Inflammatory macrophage (primary cell): ENCODE measurements around the gene THSD7B.

Experiments used
- DNase-seq, 2 donors: peaks; one replicate each; pipeline ENCODE4 v3.0.0-alpha.2; 2020 to 2022

Gene THSD7B

GRCh38 chr2:137208431-137208891 is 443.1 kb downstream of the THSD7B start:
- DNase-seq = peak; percentile 32 to 56

DNA sequence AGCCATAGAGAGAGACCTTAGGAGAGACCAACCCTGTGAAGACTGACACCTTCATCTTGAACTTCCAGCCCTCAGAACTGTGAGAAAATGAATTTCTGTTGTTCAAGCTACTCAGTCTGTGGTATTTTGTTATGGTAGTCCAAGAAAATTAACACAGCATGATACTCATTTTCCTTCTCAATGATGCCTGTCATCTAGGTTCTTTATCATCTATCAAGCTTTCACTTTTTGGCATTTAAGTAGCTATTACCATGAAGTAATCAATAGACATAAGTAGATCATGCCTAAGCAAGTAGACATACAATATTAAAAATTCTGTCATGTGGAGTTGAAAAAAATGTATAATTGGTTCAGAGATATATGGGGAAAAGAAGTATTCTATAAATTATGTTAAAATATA is 444.7 kb downstream of the THSD7B start:
- no peak for DNase-seq

GRCh38 chr2:137211761-137212160 is 446.4 kb downstream of the THSD7B start:
- no peak for DNase-seq

DNA sequence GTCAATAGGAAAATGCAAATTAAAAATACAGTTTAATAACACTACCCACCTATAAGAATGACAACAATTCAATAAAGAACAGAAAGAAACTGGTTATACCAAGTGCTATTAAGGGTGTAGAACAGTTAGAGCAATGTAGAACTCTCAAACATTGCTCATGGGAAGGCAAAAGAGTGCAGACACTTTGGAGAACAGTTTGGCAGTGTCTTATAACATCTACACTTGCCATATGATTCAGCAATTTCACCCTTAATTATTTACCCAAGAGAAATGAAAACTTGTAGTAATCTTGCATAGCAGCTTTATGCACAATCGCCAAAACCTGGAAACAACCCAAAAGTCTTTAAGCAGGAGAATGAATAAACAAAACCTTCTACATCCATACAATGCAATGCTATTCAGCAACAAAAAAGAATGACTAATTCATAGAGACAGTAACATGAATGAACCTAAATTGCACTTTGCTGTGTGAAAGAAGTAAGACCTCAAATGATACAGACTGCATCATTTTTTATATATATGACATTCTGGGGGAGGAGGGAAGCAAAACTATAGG is 455.2 kb downstream of the THSD7B start:
- DNase-seq = no peak

DNA sequence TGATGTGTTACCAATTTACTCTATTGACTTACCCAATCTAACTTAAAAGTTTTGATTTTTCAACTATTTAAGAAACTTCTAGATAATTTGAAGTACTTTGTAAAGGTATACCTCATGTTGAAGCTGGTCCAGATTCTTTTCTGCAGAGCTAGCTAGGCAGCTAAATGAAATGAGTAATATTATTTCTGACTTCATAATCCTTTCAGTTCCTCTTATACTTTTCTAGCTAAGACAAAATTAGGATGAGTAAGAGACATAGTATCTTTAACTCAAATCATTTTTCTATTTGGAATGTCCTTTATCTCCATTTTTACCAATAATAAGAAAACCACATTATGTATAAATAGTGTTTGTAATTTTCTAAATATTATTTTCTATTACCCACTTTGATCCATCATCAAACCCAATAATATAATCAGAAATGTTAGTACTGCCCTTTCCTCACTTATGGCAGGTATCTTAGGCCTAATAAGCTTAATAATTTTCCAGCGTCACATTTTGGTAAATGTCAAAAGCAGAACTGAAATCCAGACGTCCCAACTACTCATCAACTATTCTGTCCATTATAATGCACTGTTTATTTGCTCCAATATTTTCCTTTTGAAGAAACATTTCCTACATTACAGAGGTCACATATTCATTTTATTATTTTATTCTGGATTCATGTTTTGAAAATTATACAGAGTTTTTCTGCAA is 456.6 kb downstream of the THSD7B start:
- no peak for DNase-seq

DNA sequence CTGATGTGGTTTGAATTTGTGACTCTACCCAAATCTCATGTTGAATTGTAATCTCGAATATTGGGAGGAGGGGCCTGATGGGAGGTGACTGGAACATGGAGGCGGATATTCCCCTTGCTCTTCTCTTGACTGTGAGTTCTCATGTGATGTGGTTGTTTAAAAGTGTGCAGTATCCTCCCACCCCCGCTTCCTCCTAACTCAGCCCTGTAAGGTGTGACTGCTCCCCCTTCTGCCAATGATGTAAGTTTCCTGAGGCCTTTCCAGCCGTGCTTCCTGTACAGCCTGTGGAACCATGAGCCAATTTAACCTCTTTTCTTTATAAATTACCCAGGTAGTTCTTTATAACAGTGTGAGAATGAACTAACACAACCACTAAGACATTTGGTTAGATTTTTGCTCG is 458.4 kb downstream of the THSD7B start:
- DNase-seq = no peak

GRCh38 chr2:137228566-137228965 is 463.2 kb downstream of the THSD7B start:
- DNase-seq = no peak

DNA sequence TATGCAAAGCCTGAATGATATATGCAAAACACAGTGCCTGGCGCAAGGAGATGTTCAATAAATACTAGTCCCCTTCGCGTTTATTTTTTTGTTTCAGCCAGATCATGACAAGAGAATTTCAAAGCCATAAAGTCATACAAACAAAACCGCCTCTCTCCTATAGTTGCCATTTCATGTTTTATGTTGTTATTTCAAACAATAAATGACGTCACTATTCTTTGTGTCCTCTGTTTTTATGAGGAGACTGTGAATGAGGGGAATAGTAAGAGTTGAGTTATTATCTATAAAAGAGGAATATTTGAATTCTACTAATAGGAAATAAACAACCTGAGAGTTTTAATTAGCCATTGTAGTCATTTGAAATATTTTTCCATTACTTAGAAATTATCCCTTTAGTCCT is 464.5 kb downstream of the THSD7B start:
- no peak for DNase-seq

- DNase-seq = no peak
Measured at GRCh38 chr2:137231628-137232027, 466.3 kb downstream of the THSD7B start.

- no peak for DNase-seq
Measured at GRCh38 chr2:137232076-137232475, 466.7 kb downstream of the THSD7B start.

DNA sequence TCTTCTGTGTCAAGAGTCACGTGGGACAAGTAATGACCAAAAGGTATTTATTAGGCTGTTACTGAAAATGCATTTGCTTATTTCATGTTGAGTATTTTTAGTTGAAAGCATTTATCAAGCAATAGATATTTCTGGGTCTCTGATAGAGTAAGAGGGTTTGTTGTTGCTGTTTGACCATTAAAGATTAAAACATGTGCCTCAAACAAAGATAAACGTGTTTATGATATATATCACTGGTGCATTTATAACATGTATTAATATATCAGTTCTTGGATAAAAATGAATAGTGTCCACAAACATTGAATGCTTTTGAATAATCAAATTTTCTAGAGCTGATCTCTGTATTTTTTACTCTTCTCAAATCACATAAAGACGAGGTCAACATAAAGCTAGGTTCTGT is 467.7 kb downstream of the THSD7B start:
- no peak for DNase-seq

DNA sequence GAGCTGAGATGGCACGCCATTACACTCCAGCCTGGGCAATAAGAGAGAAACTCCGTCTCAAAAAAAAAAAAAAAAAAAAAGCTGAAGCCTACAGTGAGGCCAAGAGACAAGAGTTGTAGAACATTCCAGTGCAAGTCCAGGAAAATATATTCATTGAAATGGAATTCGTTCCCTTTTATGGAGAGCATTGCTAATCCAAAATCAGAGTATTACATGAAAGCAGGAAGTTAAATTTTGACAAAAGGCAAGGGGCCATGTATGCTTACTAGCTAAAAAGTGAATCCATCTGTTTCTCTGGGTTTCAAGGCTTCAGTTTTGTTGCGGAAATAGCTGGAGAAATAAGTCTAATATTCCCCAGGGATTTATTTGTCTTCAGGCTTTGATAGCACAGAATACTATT is 471.7 kb downstream of the THSD7B start:
- no peak for DNase-seq

DNA sequence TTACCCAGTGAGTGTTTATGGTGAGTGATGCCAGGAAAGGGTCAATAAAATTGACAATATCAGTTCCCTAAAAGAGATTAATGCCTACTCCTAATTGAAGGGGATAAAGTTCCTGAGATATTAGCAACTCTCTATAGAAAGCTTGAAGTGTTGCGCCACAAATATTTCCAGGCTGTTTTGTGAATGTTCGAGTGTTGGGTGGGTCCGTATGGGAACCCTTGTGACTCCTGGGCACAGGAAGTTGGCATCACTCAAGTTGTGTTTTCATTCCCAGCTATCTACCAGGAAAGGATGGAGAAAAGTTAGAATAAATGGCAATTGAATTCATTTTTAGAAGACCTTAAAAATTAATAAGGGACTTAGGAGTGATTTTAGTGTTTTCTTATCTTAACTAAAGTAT is 472.7 kb downstream of the THSD7B start:
- DNase-seq = no peak

- no peak for DNase-seq
Measured at GRCh38 chr2:137249463-137250130, 484.3 kb downstream of the THSD7B start.

DNA sequence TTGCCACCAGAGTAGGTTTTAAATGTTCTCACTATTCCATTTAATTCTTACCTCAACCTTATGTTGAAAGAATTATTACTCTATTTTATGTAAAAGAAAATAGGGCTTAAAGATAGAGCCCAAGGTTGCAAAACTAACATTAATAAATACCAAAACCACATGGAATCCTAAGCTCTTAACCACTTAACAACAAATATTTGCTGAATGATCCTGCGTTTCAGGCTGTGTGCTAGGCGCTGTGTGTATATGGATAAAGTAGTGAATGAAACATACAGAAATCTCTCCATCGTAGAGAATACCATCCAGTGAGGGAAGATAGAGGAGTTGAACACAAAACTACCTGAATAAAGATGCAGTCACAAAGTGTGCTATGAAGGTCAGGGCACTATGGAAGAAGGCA is 485.1 kb downstream of the THSD7B start:
- no peak for DNase-seq

DNA sequence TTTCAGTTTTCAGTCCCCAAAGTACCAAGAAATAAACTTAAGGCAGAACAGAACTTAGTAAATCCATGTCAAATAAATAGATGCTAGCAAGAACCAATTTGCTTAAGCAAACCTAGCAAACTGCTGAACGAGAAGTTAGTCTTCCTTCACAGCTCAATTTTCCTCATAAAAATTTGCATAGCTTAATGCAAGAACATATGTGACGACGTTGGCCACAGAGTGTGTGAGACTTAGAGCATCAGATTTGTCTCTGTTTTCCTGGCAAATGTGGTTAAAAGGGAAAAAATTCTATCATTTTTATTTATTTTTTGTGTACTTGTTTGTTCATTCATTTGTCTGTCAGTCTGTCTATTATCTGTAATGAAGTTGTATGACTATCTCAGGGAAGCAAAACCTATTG is 485.7 kb downstream of the THSD7B start:
- DNase-seq = no peak

- DNase-seq = no peak
Measured at GRCh38 chr2:137252934-137253333, 487.6 kb downstream of the THSD7B start.

DNA sequence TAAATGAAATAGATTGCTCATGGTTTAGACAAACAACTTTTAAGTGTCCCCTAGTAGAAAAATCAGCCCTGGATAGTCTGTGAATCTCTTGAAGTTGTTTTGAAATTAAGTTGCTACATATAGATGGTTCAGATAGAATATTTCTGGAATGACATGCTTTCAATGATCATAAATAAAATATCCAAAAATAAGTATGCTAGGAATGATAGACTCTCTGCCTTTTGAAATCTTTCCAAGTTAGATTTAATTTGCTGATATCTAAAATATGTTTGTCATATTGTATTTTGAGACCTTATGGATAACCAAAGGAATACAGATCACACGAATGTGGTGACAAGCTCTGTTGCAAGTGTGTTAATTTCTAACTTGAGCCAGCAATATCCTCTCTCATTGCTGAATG is 488.7 kb downstream of the THSD7B start:
- no peak for DNase-seq

- DNase-seq = no peak
Measured at GRCh38 chr2:137255345-137255744, 490.0 kb downstream of the THSD7B start.

DNA sequence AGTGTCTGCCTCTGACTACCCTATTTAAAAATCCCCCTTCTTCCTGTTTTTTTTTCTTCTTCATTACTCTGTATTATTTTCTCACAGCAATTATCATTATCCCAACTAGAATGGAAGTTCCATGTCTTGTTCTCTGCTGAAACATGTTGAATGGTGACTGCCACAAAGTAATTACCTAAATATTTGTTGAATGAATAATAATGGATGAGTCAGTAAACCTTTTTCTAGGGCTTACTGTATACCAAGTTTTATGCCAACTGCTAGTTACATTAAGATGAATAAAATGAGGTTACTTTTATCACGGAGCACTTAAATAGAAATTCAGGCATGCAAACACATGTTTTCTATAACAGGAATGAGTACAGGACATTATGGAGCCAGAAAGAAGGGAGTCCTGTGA is 490.6 kb downstream of the THSD7B start:
- DNase-seq = no peak

GRCh38 chr2:137261881-137262585 is 496.7 kb downstream of the THSD7B start:
- no peak for DNase-seq

GRCh38 chr2:137262594-137262993 is 497.2 kb downstream of the THSD7B start:
- no peak for DNase-seq

GRCh38 chr2:137287913-137288639 is 522.7 kb downstream of the THSD7B start:
- DNase-seq = no peak
